ENCODE data around the gene PKN3.
A peak's percentile ranks its signal among the peaks of the same experiment; 100 is the strongest.
"Not testable (repeated sequence)": the region's sequence is repeated elsewhere in the genome, so short reads cannot be mapped to it uniquely, and the experiment has no call there.

The PKN3 gene

DNA sequence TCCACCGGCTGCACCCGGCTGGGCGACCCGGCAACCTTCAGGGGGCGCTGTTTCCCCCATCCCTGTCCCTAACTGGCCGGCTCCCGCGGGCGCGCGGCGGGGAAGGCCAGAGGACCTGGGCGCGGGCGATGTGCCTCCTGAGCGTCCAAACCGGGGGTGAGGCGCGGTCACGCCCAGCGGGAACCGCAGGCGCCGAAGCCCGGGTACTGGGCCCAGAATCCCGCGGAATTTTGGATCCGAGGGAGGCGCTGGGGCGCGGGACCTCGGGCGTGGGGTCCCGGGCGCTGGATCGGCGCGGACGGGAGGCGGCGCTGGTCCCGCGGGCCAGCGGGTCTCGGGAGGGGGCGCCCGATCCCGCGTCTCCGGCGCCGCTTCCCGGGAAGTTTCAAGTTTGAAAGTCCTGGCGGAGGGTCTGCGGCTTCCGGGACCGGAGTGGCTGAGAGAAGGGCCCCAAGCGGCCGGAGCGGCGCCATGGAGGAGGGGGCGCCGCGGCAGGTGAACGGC, at the start of gene PKN3:
PKN3 (plus strand) TSS at position 59 of the 504 bp plus-strand sequence; CDS start at position 472, 413 bp downstream.
- DNase-seq (ENCODE audit: low read depth, low spot score) = peak; percentile 95

DNA sequence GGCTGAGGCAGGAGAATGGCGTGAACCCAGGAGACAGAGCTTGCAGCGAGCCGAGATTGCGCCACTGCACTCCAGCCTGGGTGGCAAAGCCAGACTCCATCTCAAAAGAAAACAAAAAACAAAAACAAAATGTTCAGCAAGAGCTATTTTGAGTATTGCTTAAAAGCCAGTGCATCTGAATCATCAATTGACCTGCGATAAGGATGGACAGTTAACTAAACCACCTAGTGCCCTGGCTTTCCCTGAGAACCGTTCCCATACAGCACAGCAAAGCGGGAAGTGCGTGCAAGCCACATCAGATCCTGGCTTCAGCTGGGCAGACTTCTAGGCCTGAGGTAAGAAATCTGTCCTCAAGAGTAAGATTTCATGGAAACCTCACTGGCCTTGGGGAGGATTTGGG, 48.4 kb upstream of the PKN3 start:
- DNase-seq (ENCODE audit: low read depth, low spot score) = no peak

DNA sequence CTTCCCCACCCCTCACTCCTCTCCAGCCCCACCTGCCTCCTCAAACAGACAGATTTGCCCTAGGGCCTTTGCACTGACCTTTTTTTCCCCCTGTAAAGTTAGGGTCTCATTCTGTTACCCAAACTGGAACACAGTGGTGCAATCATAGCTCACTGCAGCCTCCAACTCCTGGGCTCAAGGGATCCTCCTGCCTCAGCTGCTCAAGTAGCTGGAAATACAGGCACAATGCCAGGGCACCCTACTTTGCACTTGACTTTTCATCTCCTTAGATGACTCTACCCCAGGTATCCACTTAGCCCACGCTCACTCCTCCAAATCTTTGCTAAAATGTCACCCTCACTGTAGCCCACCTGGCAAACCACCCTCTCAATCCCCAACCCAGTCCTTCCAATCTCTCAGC, 47.8 kb upstream of the PKN3 start:
- no peak for DNase-seq (ENCODE audit: low read depth, low spot score)

DNA sequence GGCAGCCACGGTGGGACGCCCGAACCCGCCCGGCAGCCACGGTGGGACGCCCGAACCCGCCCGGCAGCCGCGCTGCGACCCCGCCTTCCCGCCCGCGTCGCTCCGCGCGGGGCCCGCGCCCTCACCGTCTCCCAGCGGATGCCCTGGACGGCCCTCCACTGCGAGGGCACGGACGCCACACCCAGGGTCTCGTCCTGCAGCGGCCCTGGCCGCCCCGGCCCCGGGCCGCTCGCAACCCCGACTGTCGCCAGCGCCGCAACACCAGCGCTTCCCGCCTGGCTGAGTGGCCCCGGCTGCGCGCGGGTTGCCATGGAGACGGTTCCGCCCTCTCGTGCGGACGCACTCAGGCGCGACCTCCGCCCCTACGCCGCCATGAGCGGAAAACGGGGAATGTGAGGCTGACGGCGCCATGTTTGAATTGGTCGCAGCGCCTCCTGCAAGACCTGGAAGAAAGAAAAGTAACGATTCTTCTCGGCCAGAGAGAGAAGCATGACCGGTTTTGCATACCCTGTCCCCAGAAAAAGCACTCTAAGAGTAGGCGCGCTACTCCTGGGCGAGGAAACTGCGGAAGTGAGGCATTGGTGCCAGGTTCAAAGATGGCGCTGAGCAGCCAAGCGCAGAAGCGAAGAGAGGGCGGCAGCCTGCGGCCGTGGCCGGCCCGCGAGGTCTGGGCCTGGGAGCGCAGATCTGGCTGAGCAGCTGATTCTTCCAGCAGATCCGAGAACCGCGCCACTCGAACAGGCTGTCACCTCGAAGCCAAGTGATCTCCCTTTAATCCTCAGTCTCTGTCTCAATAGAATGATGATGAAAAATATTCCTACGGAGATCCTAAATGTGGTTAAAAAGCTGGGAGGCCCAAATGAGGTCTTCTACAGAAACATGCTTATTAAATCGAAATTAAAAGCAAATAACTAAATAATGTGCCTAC, 45.6 kb upstream of the PKN3 start, which contains the start of gene DYNC2I2:
DYNC2I2 (minus strand) TSS at position 432 of the 928 bp plus-strand sequence; CDS start at position 311, 121 bp downstream.
- peak; percentile 97 for DNase-seq (ENCODE audit: low read depth, low spot score)

DNA sequence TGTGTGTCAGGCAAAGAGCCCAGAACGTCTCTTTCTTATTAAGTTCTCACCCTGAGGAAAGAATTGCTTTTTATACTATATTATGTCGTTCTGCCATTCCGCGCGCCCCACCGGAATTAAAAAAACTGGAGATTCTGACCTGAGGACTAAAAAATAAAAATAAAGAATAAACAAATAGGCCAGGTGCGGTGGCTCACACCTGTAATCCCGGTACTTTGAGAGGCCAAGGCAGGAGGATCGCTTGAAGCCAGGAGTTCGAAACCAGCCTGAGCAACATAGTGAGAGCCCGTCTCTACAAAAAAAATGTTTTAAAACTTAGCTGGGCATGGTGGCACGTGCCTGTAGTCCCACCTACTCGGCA, 45.0 kb upstream of the PKN3 start:
- no peak for DNase-seq (ENCODE audit: low read depth, low spot score)

DNA sequence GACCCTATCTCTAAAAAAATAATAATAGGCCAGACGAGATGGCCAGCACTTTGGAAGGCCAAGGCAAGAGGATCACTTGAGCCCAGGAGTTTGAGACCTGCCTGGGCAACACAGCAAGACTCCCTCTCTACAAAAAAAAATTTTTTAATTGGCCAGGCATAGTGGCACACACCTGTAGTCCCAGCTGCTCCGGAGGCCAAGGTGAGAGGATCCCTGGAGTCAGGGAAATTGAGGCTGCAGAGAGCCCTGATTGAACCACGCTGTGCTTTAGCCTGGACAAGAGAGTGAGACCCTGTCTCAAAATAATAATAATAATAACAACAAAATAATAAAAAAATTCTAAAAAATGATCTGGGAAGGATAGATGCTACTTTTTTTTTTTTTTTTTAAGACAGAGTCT, 44.5 kb upstream of the PKN3 start:
- no peak for DNase-seq (ENCODE audit: low read depth, low spot score)

DNA sequence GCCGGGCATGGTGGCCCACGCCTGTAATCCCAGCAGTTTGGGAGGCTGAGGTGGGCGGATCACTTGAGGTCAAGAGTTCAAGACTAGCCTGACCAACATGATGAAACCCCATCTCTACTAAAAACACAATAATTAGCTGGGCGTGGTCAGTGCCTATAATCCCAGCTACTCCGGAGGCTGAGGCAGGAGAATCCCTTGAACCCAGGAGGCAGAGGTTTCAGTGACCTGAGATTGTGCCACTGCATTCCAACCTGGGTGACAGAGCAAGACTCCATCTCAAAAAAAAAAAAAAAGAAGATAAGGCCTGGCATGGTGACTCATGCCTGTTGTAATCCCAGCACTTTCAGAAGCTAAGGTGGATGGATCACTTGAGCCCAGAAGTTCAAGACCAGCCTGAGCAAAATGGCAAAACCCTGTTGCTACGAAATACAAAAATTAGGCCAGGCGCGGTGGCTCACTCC, 35.8 kb upstream of the PKN3 start:
- DNase-seq (ENCODE audit: low read depth, low spot score) = not testable (repeated sequence)

DNA sequence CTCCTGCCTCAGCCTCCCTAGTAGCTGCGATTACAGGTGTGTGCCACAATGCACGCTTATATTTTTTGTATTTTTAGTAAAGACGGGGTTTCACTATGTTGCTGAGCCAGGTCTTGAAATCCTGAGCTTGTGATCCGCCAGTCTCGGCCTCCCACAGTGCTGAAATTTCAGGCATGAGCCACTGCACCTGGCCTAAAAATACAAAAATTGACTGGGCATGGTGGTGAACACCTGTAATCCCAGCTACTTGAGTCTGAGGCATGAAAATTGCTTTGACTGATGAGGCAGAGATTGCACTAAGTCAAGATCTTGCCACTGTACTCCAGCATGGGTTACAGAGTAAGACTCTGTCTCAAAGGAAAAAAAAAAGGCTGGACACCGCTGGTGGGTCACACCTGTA, 32.5 kb upstream of the PKN3 start:
- DNase-seq (ENCODE audit: low read depth, low spot score) = no peak

DNA sequence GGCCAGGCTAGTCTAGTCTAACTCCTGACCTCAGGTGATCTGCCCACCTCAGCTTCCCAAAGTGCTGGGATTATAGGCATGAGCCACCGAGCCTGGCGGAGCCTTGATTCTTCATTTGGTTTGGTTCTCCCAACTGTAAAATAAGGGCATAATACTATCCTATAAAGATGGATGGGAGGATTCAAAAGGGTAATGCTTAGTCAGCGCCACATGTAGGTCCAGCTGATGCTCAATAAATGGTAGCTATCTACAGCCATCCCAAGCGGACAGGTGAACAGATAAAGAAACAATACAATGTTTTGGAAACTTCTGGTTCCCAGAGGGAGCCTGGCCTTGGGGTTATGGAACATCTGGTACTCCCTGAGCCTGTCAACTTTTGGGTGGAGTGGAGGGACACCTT, 26.9 kb upstream of the PKN3 start:
- DNase-seq (ENCODE audit: low read depth, low spot score) = no peak

DNA sequence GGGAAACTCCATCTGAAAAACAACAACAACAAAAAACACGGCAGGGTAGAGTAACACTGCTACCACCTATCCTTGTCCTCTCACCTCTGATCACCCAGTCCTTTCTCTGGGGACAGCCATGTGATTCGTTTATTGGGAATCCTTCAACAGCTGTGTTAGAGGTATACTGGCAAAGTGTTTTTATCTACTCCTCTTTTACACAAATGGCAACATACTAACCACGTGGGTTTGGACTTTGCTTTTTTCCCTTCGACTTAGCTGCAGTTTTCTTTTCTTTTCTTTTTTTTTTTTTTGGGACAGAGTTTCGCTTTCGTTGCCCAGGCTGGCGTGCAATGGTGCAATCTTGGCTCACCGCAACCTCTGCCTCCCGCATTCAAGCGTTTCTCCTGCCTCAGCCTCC, 24.5 kb upstream of the PKN3 start:
- no peak for DNase-seq (ENCODE audit: low read depth, low spot score)

DNA sequence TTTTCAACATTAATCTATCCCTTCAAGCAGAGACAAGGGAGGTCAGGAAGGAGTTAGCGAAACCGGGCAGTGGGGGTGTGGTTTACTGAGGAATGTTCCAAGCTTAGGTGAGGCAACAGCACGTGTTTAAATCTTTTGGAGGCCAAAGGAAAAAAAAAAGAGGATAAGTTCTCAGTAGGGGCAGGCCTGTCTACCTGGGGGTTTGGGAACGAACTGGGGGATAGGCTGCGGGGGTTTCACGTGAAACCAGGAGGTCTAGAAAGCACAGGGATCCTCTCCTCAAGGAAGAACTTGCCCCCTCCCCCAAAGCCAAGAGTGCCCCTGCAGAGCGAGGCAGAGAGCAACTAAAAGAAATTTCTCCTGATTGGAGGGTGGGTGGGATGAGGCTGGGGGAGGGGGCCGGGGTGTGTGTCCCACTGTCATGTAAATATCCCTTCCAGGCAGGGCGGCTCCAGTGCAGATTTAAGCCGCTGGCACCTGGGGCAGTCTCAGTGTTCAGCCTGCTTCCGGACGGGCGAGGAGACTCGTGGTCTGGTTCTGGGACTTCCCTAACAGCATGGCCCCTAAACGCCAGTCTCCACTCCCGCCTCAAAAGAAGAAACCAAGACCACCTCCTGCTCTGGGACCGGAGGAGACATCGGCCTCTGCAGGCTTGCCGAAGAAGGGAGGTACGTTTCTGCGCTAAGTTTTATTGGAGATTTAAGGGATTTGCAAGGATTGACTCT, 18.8 kb upstream of the PKN3 start:
- peak; percentile 64 for DNase-seq (ENCODE audit: low read depth, low spot score)

DNA sequence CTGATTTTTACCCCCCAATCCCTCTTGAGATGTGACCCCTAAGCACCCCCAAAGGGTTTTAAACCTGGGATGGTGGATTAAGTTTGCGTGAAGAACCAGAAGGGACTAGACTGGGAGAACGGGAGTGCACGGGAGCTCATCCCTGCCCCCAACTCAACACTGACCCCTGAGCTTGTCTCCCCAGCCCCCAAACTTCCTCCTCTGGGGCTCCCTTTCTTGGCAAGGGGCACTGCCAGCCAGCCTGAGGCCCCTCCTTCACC, 18.3 kb upstream of the PKN3 start:
- DNase-seq (ENCODE audit: low read depth, low spot score) = no peak

DNA sequence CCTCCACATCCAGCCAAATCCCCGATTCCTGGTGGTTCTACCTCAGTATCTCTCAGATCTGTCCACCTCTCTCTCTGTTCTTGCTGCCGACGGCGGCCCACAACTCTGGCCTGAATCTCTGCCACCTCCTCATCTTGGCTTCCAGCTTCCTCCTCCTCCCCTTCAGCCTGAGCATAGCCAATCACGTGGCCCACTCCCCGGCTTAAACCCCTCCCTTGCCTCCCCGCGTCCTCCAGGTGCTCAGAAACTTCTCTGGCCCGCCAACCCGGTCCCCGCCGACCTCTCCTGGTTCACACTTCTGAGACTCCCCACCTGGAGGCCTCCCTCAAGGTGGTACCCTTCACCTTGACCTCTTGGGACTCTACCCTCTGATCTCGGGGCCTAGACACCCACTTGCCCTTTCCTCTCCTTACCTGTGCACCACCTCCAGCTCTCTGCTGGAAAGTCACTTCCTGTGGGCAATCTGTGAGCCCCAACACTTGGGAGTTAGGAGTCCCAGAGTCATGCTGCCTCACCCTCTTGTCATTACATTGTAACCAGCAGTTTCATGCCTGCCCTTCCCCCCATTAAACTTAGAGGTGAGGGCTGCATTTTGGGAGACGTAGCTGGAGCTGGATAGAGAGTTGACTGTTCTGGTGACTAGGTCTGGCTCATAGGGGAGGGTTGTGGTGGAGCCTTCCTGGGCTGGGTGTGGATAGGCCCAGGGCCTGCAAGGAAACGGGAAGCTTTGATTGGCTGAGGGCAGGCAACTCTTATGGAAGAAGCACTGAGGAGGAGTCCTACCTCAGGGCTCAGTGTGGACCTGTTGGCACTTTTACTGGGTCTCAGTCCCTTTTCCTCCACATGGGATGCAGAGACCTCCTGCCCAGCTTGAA, 17.7 kb upstream of the PKN3 start:
- peak; percentile 81 for DNase-seq (ENCODE audit: low read depth, low spot score)

DNA sequence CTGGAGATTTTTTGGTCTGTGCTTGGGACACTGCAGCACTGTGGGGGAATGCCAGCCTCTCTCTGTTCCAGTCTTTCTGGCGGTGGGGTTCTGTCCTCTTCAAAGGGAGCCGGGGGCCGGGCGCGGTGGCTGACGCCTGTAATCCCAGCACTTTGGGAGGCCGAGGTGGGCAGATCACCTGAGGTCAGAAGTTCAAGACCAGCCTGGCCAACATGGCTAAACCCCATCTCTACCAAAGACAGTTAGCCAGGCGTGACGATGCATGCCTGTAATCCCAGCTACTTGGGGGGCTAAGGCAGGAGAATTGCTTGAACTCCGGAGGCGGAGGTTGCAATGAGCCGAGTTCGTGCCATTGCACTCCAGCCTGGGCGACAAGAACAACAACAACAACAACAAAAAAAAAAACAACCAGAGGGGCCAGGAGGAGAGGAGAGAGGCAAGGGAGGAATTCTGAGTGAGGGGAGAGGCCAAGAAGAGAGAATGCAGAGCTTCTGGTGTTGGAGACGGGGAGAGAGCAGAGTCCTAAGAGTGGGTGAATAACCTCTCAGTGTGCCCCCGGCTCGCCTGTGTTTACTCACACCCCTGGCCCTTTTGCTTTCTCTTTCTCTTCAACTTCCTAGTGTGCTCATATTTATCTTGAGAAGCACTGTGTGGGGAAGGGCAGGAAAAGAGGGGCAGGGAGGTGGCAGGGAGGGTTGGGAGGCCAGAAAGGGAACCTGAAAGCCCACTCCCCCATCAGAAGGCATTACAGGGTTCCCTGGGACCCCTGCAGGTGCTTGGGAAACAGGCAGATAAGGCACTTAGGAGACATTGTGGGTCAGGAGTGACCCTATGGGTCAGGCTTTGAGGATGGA, 16.4 kb upstream of the PKN3 start:
- DNase-seq (ENCODE audit: low read depth, low spot score) = peak; percentile 21

DNA sequence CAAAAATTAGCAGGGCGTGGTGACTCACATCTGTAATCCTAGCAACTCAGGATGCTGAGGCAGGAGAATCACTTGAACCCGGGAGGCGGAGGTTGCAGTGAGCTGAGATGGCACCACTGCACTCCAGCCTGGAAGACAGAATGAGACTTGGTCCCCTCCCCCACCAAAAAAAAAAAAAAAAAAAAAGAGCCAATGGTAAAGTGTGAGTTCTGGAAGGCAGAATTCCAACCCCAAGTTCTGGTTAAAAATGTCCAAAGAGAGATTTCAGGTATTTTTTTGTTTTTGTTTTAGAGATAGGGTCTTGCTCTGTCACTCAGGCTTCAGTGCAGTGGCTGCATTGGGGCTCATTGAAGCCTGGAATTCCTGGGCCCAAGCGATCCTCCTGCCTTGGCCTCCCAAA, 14.8 kb upstream of the PKN3 start:
- no peak for DNase-seq (ENCODE audit: low read depth, low spot score)

DNA sequence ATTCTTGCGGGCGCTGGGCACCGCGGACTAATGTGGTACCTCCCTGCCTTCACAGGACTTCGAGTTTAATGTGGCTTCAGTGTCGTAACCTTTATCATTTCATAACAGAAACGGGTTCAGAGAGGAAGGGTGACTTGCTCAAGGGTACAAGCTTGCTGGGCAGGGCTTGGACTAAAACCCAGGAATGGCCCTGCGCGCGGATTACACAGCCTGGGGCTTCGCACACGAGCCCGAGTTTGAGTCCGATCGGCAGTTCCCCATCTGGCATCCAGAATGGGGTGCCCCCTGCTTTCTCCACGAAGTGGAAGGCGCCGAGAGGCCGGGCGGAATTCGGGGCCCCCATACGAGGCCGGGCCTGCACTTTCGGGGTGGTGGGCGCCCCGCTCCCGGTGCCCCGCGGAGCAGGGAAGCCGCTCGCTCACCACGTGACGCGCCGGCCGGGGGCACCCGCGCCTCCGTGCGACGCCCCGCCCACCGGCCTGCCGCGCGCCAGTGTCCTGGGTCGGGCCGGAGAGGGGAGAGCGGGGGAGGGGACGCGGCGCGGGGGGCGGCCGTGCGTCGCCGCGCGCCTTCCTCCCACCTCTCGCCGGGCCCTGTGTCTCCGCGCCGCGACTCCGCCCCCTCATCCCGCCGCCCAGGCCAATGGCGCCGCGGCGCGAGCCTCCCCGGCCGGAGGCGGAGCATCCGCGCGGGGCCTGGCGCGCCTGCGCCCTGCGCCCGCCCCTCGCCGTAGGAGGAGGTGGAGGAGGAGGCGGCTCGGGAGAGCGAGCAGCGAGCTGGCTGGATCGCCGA, 13.6 kb upstream of the PKN3 start, which contains the start of gene SET:
SET (plus strand) TSS at position 722 of the 792 bp plus-strand sequence. CDS start 361 bp downstream, outside the sequence.
- DNase-seq (ENCODE audit: low read depth, low spot score) = peak; percentile 99

DNA sequence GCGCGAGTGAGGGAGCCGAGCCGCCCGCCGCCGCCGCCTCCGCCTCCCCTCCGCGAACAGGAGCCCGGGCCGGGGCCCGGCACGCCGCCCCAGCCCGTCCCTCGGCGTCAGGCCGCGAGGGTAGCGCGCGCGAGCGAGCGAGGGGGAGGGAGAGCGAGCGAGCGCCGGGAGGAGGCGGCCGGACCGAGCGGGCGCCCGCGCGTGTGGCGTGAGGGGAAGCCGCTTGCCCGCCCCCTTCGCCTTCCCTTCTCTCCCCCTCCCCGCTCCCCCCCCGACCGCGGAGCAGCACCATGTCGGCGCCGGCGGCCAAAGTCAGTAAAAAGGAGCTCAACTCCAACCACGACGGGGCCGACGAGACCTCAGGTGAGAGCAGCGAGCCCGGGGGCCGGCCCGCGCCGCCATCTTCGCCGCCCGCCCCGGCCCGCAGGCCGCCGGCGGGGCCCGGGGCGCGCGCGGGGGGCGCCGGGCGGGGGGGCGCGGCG, 13.0 kb upstream of the PKN3 start:
- no peak for DNase-seq (ENCODE audit: low read depth, low spot score)

DNA sequence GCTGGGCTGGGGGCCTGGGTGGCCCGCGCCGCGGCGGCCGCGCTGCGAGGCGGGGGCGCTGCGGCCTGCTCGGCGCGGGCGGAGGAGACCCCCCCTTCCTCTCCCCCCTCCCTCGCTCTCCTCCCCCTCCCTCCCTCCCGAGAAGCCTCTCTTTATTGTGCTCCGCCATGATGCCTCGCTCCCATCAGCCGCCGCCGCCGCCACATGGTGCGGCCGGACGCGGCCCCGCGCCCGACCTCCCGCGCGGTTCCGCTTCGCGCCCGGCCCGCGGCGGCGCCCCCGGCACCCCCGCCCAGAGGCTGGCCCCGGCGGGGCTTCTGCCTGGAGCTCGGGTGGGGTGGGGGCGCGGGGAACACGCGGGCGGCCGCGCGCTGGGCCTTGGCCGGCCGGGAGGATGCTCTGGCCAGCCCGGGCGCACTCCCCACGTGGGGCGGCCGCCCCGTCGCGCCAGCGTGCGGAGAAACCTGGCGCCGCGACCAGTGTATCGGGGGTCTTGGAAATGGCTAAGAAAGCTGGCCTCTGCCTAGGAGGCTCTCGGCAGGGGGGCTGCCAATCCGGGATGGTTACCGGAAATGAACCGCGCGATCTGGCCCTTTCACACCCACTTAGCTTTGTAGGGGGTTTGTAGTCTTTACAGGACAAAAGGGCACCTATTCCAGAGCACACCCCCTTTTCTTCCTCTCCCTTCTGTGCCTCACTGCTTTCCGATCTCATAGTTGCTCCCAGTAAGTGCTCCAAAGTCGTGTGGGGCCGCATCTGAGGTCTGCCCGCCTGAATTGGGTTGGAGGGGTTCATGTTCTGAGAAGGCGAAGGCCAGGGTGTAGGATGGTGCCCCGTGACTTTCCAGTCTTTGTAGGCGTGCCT, 12.3 kb upstream of the PKN3 start:
- DNase-seq (ENCODE audit: low read depth, low spot score) = peak; percentile 73

DNA sequence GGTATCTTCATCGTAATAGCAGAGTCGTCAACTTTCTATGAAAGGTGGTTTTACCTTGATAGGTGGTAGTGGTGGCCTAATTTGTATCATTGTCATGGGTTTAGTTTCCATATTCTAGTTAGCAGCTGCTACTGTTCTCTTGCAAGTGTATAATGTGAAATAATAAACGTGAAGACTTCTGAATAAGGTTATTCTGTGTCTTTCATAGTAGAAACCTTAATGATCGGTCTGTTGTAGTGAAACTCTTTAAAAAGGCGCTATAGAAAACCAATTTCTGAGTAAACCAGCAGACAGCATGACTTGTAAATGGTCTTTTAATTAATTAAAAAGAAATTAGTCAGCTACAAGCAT, 11.6 kb upstream of the PKN3 start:
- DNase-seq (ENCODE audit: low read depth, low spot score) = no peak
